ENCODE data around the gene ZSWIM1. TPM values are rescaled to one million over a fixed set of nuclear protein-coding genes. Genes with fewer than 3 reads are reported as not detected.

ZSWIM1 gene
- total and polyA plus RNA-seq, 2 donors (not counting 3 experiments of a cell fraction or from before 2014, with no cell fraction given), result 8.5 to 10.0 TPM

- CTCF ChIA-PET, result interaction anchor here (0.9 to 1.2 kb wide), 2 partner anchors 27 to 33 kb away, joined by 3 read pairs; no protein-coding TSS in a partner anchor
Measured at GRCh38 chr20:45882469-45883099, 1.6 kb downstream of the ZSWIM1 start.

GRCh38 chr20:45883100-45883469, 2.1 kb downstream of the ZSWIM1 start:
- TF ChIP-seq POLR2A (IDR thresholded peaks at IDR 0.05; ENCODE audit: low read depth, low read length) (no peak), EZH2 (IDR thresholded peaks at IDR 0.05; ENCODE audit: borderline replicate concordance, low read depth, low read length, severe bottlenecking) (no peak), POLR2AphosphoS5 (IDR thresholded peaks at IDR 0.05; ENCODE audit: insufficient read depth, low read depth, low read length) (no peak), MAX (IDR thresholded peaks at IDR 0.05; ENCODE audit: insufficient read depth, insufficient read length) (no peak), JUN (IDR thresholded peaks at IDR 0.05; ENCODE audit: borderline replicate concordance, insufficient read depth, insufficient read length, low read depth) (no peak), FOS (IDR thresholded peaks at IDR 0.05; ENCODE audit: borderline replicate concordance, insufficient read depth, low read length) (no peak), GATA2 (IDR thresholded peaks at IDR 0.05; ENCODE audit: insufficient read depth, insufficient read length, low read depth, low read length) (no peak), MYC (IDR thresholded peaks at IDR 0.05; ENCODE audit: low read depth, low read length) (no peak)
- peaks cover 24% of the 10 kb centered on the region for H3K79me2 ChIP-seq (ENCODE audit: control insufficient read depth, insufficient read depth, low read length)
- H2AFZ ChIP-seq (ENCODE audit: low read depth, low read length), result no peak overlapping the region
- peaks cover 4 to 19% of the 10 kb centered on the region in 2 experiments for H3K36me3 ChIP-seq (ENCODE audit: control insufficient read depth in 2 of 2, extremely low read depth in 1 of 2, insufficient read depth in 2 of 2, low read length in 2 of 2)
- DNase-seq (ENCODE audit: low read depth, low spot score) (no peak), FAIRE-seq (no peak)
- H3K27ac ChIP-seq (ENCODE audit: insufficient read depth, low read depth, low read length), result no peak overlapping the region
- H3K9me3 ChIP-seq (replicated peaks; ENCODE audit: control insufficient read depth, insufficient read depth, low read length), result no peaks in the 10 kb centered on the region
- no peak overlapping the region for H3K4me3 ChIP-seq (replicated peaks in 1 of 3; ENCODE audit: insufficient read depth in 1 of 3, low read depth in 1 of 3, low read length in 3 of 3)
- peaks cover 11% of the 10 kb centered on the region for H3K4me1 ChIP-seq (ENCODE audit: control insufficient read depth, extremely low read depth, insufficient read depth, low read length)
- BruUV-seq (replicated peaks), result no TSS peak
- H3K27me3 ChIP-seq (ENCODE audit: control insufficient read depth in 2 of 2, insufficient read depth in 2 of 2, low read length in 2 of 2), result no peaks in the 10 kb centered on the region
- no peak overlapping the region for H3K4me2 ChIP-seq (ENCODE audit: insufficient read depth, low read length)
- no peaks in the 10 kb centered on the region for H4K20me1 ChIP-seq (replicated peaks; ENCODE audit: control insufficient read depth, extremely low read depth, insufficient read depth, low read length)
- POLR2A ChIA-PET, result interaction anchor here (0.7 kb wide), 1 partner anchor 52 kb away, joined by 4 read pairs; no protein-coding TSS in a partner anchor
- dilution Hi-C loops (cut with MboI; ENCODE audit: extremely low pct_ligation_motif_present, low sequenced_read_pairs), result no loop called here
- H3K9me1 ChIP-seq (replicated peaks; ENCODE audit: control insufficient read depth, extremely low read depth, insufficient read depth, low read length), result no peaks in the 10 kb centered on the region
- H3K9ac ChIP-seq (replicated peaks; ENCODE audit: extremely low read depth, insufficient read depth, low read length), result no peak overlapping the region
- CTCF ChIA-PET, result interaction anchor here (1.2 to 2.5 kb wide), 2 partner anchors 27 to 87 kb away, joined by 3 to 11 read pairs; no protein-coding TSS in a partner anchor
- intact Hi-C loops (cut with micrococcal nuclease), result no loop called here

More at GRCh38 chr20:45882469-45883099, 1.6 kb downstream of the ZSWIM1 start:
- H3K36me3 ChIP-seq (ENCODE audit: control insufficient read depth in 2 of 2, extremely low read depth in 1 of 2, insufficient read depth in 2 of 2, low read length in 2 of 2), result peaks cover 4 to 23% of the 10 kb centered on the region in 2 experiments
- H3K79me2 ChIP-seq (ENCODE audit: control insufficient read depth, insufficient read depth, low read length), result peaks cover 24% of the 10 kb centered on the region
- dilution Hi-C loops (cut with MboI; ENCODE audit: extremely low pct_ligation_motif_present, low sequenced_read_pairs), result no loop called here
- no peak overlapping the region for H3K27ac ChIP-seq (ENCODE audit: insufficient read depth, low read depth, low read length)
- no peak overlapping the region for H2AFZ ChIP-seq (ENCODE audit: low read depth, low read length)
- H4K20me1 ChIP-seq (replicated peaks; ENCODE audit: control insufficient read depth, extremely low read depth, insufficient read depth, low read length), result no peaks in the 10 kb centered on the region
- H3K9ac ChIP-seq (replicated peaks; ENCODE audit: extremely low read depth, insufficient read depth, low read length), result no peak overlapping the region
- H3K9me1 ChIP-seq (replicated peaks; ENCODE audit: control insufficient read depth, extremely low read depth, insufficient read depth, low read length), result no peaks in the 10 kb centered on the region
- H3K4me3 ChIP-seq (replicated peaks in 1 of 3; ENCODE audit: insufficient read depth in 1 of 3, low read depth in 1 of 3, low read length in 3 of 3), result no peak overlapping the region
- intact Hi-C loops (cut with micrococcal nuclease), result no loop called here
- no peak overlapping the region for H3K4me2 ChIP-seq (ENCODE audit: insufficient read depth, low read length)
- no peak for TF ChIP-seq POLR2A (IDR thresholded peaks at IDR 0.05; ENCODE audit: low read depth, low read length)
- no peak for TF ChIP-seq JUN (IDR thresholded peaks at IDR 0.05; ENCODE audit: borderline replicate concordance, insufficient read depth, insufficient read length, low read depth)
- TF ChIP-seq MAX (IDR thresholded peaks at IDR 0.05; ENCODE audit: insufficient read depth, insufficient read length), result no peak
- no peak for TF ChIP-seq MYC (IDR thresholded peaks at IDR 0.05; ENCODE audit: low read depth, low read length)
- TF ChIP-seq POLR2AphosphoS5 (IDR thresholded peaks at IDR 0.05; ENCODE audit: insufficient read depth, low read depth, low read length), result no peak
- no peak for TF ChIP-seq GATA2 (IDR thresholded peaks at IDR 0.05; ENCODE audit: insufficient read depth, insufficient read length, low read depth, low read length)
- BruUV-seq (replicated peaks), result no TSS peak
- POLR2A ChIA-PET, result interaction anchor here (0.7 to 2.3 kb wide), 2 partner anchors 52 to 53 kb away, joined by 4 to 12 read pairs; partner anchors contain the start of gene PCIF1
- FAIRE-seq, result no peak
- H3K9me3 ChIP-seq (replicated peaks; ENCODE audit: control insufficient read depth, insufficient read depth, low read length), result no peaks in the 10 kb centered on the region
- no peaks in the 10 kb centered on the region for H3K27me3 ChIP-seq (ENCODE audit: control insufficient read depth in 2 of 2, insufficient read depth in 2 of 2, low read length in 2 of 2)
- peaks cover 11% of the 10 kb centered on the region for H3K4me1 ChIP-seq (ENCODE audit: control insufficient read depth, extremely low read depth, insufficient read depth, low read length)
- DNase-seq (ENCODE audit: low read depth, low spot score), result no peak

Measured in endothelial cell of umbilical vein (primary cell).